ENCODE measurements around the gene USP25. TPM values are rescaled to one million over a fixed set of nuclear protein-coding genes. Genes with fewer than 3 reads are reported as not detected.

USP25 gene
- total RNA-seq, 1 experiment from 2014 or later = 42.0 TPM

DNA sequence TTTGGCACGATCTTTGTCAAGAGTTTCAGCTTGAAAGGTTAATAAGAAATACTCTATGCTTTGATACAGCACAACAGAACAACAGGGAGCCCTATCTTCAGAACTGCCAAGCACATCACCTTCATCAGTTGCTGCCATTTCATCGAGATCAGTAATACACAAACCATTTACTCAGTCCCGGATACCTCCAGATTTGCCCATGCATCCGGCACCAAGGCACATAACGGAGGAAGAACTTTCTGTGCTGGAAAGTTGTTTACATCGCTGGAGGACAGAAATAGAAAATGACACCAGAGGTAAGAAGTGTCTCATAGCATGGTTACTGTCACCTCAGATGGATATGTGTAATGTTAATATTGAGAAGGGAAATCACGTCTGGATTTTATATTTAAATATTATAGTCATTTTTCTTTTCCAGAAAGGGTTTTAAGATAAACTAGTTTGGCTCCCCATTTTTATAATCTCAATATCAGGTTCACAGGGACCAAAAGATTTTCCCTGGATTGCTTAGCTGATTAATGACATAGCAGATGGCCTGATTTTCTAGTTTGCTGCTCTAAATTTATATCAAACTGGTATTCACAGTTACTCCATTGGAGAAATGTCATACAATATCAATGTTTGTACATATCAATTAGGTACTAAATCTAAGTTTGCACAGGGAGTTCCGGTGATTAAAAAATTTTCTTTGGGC is 97.3 kb downstream of the USP25 start:
- peaks cover 11% of the 10 kb centered on the region for H3K36me3 Mint-ChIP-seq
- no peaks in the 10 kb centered on the region for H3K9me3 Mint-ChIP-seq
- CTCF ChIA-PET = interaction anchor here (1.5 kb wide), 1 partner anchor 306 kb away, joined by 4 read pairs; no protein-coding TSS in a partner anchor
- H3K4me1 Mint-ChIP-seq = 0 out of 2 replicates have a peak, but pooled peaks cover 8% of the 10 kb centered on the region
- no peak overlapping the region for H3K27ac Mint-ChIP-seq
- ATAC-seq (no peak), DNase-seq (ENCODE audit: low spot score) (no peak)
- no peaks in the 10 kb centered on the region for H3K27me3 Mint-ChIP-seq (ENCODE audit: low read depth)
- no peak overlapping the region for H3K4me3 Mint-ChIP-seq
- POLR2A ChIA-PET = no interaction called here
- no peak for TF ChIP-seq NFYB (CRISPR knock-in tag; conservative IDR thresholded peaks at IDR 0.05; ENCODE audit: low read depth)
- TF ChIP-seq FOXP1 (CRISPR knock-in tag; IDR thresholded peaks at IDR 0.05; ENCODE audit: borderline replicate concordance) = no peak
- no peak for TF ChIP-seq TEAD1 (CRISPR knock-in tag; IDR thresholded peaks at IDR 0.05)
- no peak for TF ChIP-seq EMX1 (CRISPR knock-in tag; IDR thresholded peaks at IDR 0.05)
- TF ChIP-seq, protein P1, sequence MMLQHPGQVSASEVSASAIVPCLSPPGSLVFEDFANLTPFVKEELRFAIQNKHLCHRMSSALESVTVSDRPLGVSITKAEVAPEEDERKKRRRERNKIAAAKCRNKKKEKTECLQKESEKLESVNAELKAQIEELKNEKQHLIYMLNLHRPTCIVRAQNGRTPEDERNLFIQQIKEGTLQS (CRISPR knock-in tag; conservative IDR thresholded peaks at IDR 0.05) = no peak
- no peak for TF ChIP-seq KAT7 (CRISPR knock-in tag; IDR thresholded peaks at IDR 0.05; ENCODE audit: borderline replicate concordance)
- TF ChIP-seq CBFB (CRISPR knock-in tag; IDR thresholded peaks at IDR 0.05; ENCODE audit: low read depth) = no peak
- TF ChIP-seq TCF7 (CRISPR knock-in tag; IDR thresholded peaks at IDR 0.05; ENCODE audit: low read depth) = no peak
- TF ChIP-seq FOXK1 (CRISPR knock-in tag; IDR thresholded peaks at IDR 0.05) = no peak
- no peak for TF ChIP-seq PRRX2 (CRISPR knock-in tag; IDR thresholded peaks at IDR 0.05)
- TF ChIP-seq, protein P2, sequence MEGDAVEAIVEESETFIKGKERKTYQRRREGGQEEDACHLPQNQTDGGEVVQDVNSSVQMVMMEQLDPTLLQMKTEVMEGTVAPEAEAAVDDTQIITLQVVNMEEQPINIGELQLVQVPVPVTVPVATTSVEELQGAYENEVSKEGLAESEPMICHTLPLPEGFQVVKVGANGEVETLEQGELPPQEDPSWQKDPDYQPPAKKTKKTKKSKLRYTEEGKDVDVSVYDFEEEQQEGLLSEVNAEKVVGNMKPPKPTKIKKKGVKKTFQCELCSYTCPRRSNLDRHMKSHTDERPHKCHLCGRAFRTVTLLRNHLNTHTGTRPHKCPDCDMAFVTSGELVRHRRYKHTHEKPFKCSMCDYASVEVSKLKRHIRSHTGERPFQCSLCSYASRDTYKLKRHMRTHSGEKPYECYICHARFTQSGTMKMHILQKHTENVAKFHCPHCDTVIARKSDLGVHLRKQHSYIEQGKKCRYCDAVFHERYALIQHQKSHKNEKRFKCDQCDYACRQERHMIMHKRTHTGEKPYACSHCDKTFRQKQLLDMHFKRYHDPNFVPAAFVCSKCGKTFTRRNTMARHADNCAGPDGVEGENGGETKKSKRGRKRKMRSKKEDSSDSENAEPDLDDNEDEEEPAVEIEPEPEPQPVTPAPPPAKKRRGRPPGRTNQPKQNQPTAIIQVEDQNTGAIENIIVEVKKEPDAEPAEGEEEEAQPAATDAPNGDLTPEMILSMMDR (IDR thresholded peaks at IDR 0.05) = no peak
- TF ChIP-seq ESRRA (CRISPR knock-in tag; IDR thresholded peaks at IDR 0.05; ENCODE audit: borderline replicate concordance) = no peak
- TF ChIP-seq, protein P3, sequence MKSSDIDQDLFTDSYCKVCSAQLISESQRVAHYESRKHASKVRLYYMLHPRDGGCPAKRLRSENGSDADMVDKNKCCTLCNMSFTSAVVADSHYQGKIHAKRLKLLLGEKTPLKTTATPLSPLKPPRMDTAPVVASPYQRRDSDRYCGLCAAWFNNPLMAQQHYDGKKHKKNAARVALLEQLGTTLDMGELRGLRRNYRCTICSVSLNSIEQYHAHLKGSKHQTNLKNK (CRISPR knock-in tag; IDR thresholded peaks at IDR 0.05) = no peak

DNA sequence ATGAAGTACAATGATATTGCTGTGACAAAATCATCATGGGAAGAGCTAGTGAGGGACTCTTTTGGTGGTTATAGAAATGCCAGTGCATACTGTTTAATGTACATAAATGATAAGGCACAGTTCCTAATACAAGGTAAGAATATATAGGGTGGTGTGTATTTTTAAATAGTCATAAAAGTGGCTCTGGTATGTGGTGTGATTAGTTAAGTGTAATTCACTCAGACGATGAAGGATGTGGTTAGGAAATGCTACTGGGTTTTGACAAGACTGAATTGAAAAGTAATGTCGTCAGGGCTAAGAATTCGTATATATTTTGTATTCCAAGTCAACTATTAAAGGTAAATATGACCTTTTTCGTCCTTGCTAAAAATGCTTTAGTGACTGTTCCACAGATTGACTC is 101.7 kb downstream of the USP25 start:
- Mint-ChIP-seq H3K4me3 (no peak overlapping the region), H3K9me3 (no peaks in the 10 kb centered on the region), H3K27ac (no peak overlapping the region), H3K36me3 (peaks cover 15% of the 10 kb centered on the region), H3K27me3 (ENCODE audit: low read depth) (no peaks in the 10 kb centered on the region), H3K4me1 (no peaks in the 10 kb centered on the region)
- TF ChIP-seq ETV6 (CRISPR knock-in tag; IDR thresholded peaks at IDR 0.05) (no peak), CBFB (CRISPR knock-in tag; IDR thresholded peaks at IDR 0.05; ENCODE audit: low read depth) (no peak), MXD4 (CRISPR knock-in tag; IDR thresholded peaks at IDR 0.05; ENCODE audit: borderline replicate concordance) (no peak), ATF1 (CRISPR knock-in tag; IDR thresholded peaks at IDR 0.05) (no peak)
- TF ChIP-seq, protein P4, sequence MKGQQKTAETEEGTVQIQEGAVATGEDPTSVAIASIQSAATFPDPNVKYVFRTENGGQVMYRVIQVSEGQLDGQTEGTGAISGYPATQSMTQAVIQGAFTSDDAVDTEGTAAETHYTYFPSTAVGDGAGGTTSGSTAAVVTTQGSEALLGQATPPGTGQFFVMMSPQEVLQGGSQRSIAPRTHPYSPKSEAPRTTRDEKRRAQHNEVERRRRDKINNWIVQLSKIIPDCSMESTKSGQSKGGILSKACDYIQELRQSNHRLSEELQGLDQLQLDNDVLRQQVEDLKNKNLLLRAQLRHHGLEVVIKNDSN (CRISPR knock-in tag; IDR thresholded peaks at IDR 0.05) = no peak
- no peak for DNase-seq (ENCODE audit: low spot score)
- ChIA-PET POLR2A (no interaction called here), CTCF (no interaction called here)
- no peak for ATAC-seq

DNA sequence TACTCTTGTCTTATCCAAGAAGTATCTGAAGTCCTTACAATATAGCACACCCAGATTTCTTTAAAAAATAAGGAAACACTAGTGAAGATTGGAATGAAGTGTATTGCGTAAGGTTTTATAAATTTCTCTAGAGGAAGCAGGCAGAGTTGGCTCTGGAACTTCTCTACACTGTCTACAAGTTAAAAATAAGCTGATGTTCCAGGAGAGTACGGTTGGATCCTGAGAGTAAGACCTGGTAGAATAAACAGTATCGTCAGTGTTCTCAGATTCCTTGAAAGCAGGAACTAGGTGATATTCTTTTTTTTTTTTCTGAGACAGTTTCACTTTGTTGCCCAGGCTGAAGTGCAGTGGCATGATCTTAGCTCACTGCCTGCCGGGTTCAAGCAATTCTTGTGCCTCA is 107.9 kb downstream of the USP25 start:
- Mint-ChIP-seq H3K27me3 (ENCODE audit: low read depth) (no peaks in the 10 kb centered on the region), H3K4me3 (no peak overlapping the region), H3K4me1 (no peaks in the 10 kb centered on the region), H3K27ac (no peak overlapping the region), H3K9me3 (no peaks in the 10 kb centered on the region), H3K36me3 (peaks cover 4% of the 10 kb centered on the region)
- ATAC-seq (no peak), DNase-seq (ENCODE audit: low spot score) (no peak)
- ChIA-PET CTCF (no interaction called here), POLR2A (no interaction called here)
- TF ChIP-seq HMGA2 (CRISPR knock-in tag; IDR thresholded peaks at IDR 0.05) (no peak), FOXK1 (CRISPR knock-in tag; IDR thresholded peaks at IDR 0.05) (no peak), ATF1 (CRISPR knock-in tag; IDR thresholded peaks at IDR 0.05) (no peak), ESRRA (CRISPR knock-in tag; IDR thresholded peaks at IDR 0.05; ENCODE audit: borderline replicate concordance) (no peak)
- TF ChIP-seq, protein P3 (CRISPR knock-in tag; IDR thresholded peaks at IDR 0.05) = no peak
- TF ChIP-seq, protein P5, sequence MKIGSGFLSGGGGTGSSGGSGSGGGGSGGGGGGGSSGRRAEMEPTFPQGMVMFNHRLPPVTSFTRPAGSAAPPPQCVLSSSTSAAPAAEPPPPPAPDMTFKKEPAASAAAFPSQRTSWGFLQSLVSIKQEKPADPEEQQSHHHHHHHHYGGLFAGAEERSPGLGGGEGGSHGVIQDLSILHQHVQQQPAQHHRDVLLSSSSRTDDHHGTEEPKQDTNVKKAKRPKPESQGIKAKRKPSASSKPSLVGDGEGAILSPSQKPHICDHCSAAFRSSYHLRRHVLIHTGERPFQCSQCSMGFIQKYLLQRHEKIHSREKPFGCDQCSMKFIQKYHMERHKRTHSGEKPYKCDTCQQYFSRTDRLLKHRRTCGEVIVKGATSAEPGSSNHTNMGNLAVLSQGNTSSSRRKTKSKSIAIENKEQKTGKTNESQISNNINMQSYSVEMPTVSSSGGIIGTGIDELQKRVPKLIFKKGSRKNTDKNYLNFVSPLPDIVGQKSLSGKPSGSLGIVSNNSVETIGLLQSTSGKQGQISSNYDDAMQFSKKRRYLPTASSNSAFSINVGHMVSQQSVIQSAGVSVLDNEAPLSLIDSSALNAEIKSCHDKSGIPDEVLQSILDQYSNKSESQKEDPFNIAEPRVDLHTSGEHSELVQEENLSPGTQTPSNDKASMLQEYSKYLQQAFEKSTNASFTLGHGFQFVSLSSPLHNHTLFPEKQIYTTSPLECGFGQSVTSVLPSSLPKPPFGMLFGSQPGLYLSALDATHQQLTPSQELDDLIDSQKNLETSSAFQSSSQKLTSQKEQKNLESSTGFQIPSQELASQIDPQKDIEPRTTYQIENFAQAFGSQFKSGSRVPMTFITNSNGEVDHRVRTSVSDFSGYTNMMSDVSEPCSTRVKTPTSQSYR (CRISPR knock-in tag; IDR thresholded peaks at IDR 0.05) = no peak
